RWPE2 (cell line): ENCODE results near the gene KCNMA1.
A peak's percentile ranks its signal among the peaks of the same experiment; 100 is the strongest.

ENCODE experiments used
- ATAC-seq: fragments of 200-7000 bp; cut with Tn5 transposase; 3 replicates; pipeline ENCODE4 v1.9.1; 2021; ENCODE audit warnings: low read depth
- DNase-seq: peaks from one replicate; pipeline ENCODE4 v3.0.0-alpha.2; 2020; ENCODE audit warnings: low spot score
- H3K27ac ChIP-seq: fragments of 450-650 bp; 2 replicates; pipeline ENCODE4 v1.5.1; 2017; ENCODE audit warnings: mild to moderate bottlenecking; ENCODE audit not compliant: poor library complexity, severe bottlenecking
- H3K27me3 ChIP-seq: fragments of 250-450 bp; sonication (Bioruptor Pico); 2 replicates; pipeline ENCODE4 v1.5.1; 2021; ENCODE audit warnings: mild to moderate bottlenecking, moderate library complexity; ENCODE audit not compliant: insufficient read depth, poor library complexity, severe bottlenecking
- H3K36me3 ChIP-seq: fragments of 250-450 bp; sonication (Bioruptor Pico); 2 replicates; pipeline ENCODE4 v1.5.1; 2020; ENCODE audit warnings: low read depth, mild to moderate bottlenecking, moderate library complexity
- H3K4me1 ChIP-seq: fragments of 250-450 bp; sonication (Bioruptor Pico); 2 replicates; pipeline ENCODE4 v1.5.1; 2021; ENCODE audit warnings: mild to moderate bottlenecking, moderate library complexity; ENCODE audit not compliant: insufficient read depth, poor library complexity, severe bottlenecking
- H3K4me3 ChIP-seq: fragments of 250-450 bp; sonication (Bioruptor Pico); 2 replicates; pipeline ENCODE4 v1.5.1; 2021; ENCODE audit warnings: mild to moderate bottlenecking, moderate library complexity; ENCODE audit not compliant: severe bottlenecking
- H3K9me3 ChIP-seq: fragments of 250-450 bp; sonication (Bioruptor Pico); 2 replicates; pipeline ENCODE4 v1.5.1; 2021; ENCODE audit warnings: mild to moderate bottlenecking, moderate library complexity; ENCODE audit not compliant: severe bottlenecking
- TF ChIP-seq, protein P1 (sequence below): fragments of 450-650 bp; IDR thresholded peaks from one replicate; pipeline ENCODE4 v1.5.1; 2017; ENCODE audit warnings: mild to moderate bottlenecking, moderate library complexity; ENCODE audit not compliant: poor library complexity, severe bottlenecking

Gene KCNMA1

DNA sequence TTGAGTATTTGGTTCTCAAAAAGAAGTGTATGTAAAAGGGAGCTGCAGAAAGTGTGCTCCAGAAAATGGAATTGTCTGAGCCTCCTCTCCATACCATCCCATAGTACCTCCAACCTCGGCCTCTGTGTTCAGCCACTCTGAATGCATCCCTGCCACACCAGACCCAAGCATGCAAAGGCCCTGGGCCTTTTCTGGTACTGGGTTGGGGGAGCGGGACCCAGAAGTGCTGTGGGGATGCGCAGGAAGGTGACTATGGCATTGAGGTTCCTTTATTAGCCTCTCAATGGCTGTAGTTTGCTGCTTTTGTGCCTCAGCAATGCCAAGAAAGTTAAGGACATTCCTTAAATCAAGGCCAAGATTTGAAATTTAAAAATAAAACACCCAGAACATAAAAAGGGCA, 2.1 kb upstream of the KCNMA1 start:
- Histone ChIP-seq H3K9me3 (no peaks in the 10 kb centered on the region), H3K4me3 (no peak overlapping the region), H3K27ac (no peak overlapping the region), H3K27me3 (no peaks in the 10 kb centered on the region), H3K36me3 (no peaks in the 10 kb centered on the region), H3K4me1 (peaks cover 4% of the 10 kb centered on the region)
- no peak for ATAC-seq
- DNase-seq = no peak
- TF ChIP-seq, protein P1, sequence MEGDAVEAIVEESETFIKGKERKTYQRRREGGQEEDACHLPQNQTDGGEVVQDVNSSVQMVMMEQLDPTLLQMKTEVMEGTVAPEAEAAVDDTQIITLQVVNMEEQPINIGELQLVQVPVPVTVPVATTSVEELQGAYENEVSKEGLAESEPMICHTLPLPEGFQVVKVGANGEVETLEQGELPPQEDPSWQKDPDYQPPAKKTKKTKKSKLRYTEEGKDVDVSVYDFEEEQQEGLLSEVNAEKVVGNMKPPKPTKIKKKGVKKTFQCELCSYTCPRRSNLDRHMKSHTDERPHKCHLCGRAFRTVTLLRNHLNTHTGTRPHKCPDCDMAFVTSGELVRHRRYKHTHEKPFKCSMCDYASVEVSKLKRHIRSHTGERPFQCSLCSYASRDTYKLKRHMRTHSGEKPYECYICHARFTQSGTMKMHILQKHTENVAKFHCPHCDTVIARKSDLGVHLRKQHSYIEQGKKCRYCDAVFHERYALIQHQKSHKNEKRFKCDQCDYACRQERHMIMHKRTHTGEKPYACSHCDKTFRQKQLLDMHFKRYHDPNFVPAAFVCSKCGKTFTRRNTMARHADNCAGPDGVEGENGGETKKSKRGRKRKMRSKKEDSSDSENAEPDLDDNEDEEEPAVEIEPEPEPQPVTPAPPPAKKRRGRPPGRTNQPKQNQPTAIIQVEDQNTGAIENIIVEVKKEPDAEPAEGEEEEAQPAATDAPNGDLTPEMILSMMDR = no peak

DNA sequence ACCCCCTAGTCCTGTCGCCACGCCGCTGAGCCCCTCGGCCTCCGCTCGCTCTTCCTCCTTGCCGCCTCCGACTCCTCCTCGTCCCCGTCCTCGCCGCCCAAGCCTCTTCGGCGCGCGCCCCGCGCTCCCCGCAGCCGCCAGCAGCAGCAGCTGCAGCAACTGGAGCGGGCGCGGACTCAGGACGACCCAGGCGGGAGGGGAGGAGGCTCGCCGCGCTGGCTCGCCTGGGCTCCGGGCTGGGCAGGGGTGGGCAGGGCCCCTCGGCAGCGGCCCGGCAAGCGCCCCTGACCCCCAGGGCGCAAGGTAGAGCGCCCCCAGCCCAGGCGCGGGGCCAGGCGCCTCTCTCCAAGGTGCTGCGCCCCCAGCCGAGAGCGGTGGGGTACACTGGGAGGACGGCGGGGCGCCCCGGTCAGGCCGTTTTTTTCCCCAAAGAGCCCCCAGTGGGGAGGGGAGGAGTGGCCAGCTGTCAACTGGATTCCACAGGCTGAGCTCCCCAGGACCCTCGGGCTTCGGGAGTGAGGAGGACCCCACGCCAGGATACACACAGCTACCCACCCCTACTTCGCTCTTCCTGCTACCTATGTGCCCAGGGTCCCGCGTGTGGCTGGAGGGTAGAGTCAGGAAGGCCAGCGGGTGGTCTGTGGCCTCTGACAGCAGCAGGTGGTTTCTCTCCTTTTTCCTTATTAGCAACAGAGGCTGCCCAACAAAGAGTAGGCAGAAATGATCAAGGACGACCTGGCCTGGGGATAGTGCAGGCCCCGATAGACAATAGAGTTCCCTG, 903 bp upstream of the KCNMA1 start:
- DNase-seq (no peak), ATAC-seq (peak; percentile 65)
- no peaks in the 10 kb centered on the region for H3K27me3 ChIP-seq
- no peaks in the 10 kb centered on the region for H3K9me3 ChIP-seq
- TF ChIP-seq, protein P1 = no peak
- H3K27ac ChIP-seq = peak overlapping the region; percentile 44
- H3K36me3 ChIP-seq = no peaks in the 10 kb centered on the region
- H3K4me3 ChIP-seq = peak overlapping the region; percentile 94
- H3K4me1 ChIP-seq = peaks cover 4% of the 10 kb centered on the region

DNA sequence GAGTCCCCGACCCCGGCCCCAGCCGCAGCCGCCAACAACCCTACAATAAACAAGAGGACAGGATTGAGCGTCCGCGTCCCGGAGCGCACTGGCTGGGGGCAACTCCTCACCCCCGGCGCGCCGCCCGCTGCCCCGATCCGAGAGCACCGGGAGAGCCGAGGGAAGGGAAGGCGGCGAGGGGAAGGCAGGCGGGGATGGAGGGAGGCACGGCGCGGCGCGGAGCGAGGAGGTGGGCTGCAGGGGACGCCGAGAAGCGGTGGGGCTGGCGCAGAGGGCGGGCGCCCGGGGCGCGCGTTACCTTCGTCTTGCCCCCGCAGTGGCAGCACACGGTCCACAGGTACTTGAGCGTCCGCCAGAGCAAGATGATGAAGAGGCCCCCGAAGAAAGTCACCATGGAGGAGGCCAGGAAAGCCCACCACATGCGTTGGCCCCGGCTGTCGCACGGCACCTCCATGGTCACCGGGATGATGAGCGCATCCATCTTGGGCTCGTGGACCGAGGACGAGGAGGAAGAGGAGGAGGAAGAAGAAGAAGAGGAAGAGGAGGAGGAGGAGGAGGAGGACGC, 559 bp downstream of the KCNMA1 start:
- DNase-seq = peak; percentile 67
- H3K27me3 ChIP-seq = no peaks in the 10 kb centered on the region
- peaks cover 4% of the 10 kb centered on the region for H3K4me1 ChIP-seq
- peak; percentile 24 for ATAC-seq
- H3K27ac ChIP-seq = peak overlapping the region; percentile 44
- peak overlapping the region; percentile 94 for H3K4me3 ChIP-seq
- no peaks in the 10 kb centered on the region for H3K36me3 ChIP-seq
- H3K9me3 ChIP-seq = no peaks in the 10 kb centered on the region
- TF ChIP-seq, protein P1 = no peak

DNA sequence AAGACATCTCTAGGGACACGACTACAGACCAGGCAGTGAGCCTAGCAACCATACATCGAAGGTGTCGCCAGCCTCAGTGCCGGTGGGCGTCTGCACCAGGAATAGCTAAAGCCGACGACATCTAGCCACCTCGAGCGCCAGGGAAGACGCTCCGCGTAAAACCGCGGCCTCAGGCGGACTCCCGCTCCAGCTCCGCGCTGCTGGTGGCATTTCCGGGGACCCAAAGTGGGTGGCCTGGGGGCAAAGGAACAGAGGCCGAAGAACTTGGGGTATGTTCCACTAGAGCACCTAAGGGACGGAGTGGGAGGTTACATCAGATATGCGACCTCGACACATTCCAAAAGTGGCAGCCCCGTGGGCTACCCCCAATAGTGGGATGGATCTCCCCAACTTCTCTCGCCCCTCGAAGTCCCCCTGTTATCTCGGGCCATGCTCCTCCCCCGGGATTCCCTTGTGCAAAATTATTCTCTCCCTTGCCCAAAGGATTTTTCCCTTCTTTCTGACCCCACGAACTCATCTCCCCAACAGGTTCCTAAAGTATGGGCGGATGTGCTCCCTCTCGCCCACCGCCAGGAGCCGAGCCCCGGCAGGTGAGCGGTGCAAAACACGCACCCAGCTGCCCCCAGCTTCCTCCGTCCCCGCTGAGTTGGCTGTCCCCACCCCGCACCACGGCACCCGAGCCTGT, 1.2 kb downstream of the KCNMA1 start:
- Histone ChIP-seq H3K4me3 (peak overlapping the region; percentile 94), H3K27me3 (no peaks in the 10 kb centered on the region), H3K4me1 (peaks cover 4% of the 10 kb centered on the region), H3K36me3 (no peaks in the 10 kb centered on the region), H3K9me3 (no peaks in the 10 kb centered on the region), H3K27ac (peak overlapping the region; percentile 44)
- ATAC-seq = peak; percentile 11; the same call in 2 of the 3 replicates
- TF ChIP-seq, protein P1 = no peak
- no peak for DNase-seq
